Breast epithelium (tissue), 3 donors: ENCODE data around the gene TANC1.

Source experiments
- CTCF ChIP-seq, 3 donors: fragments of 450-650 bp; IDR thresholded peaks; one replicate each; pipeline ENCODE4 v1.5.1; 2016 to 2017; ENCODE audit warnings: antibody characterized with exemption in 3 of 3, mild to moderate bottlenecking in 3 of 3, moderate library complexity in 3 of 3
- POLR2A ChIP-seq: fragments of 450-650 bp; IDR thresholded peaks from one replicate; pipeline ENCODE4 v1.6.1; 2016; ENCODE audit warnings: antibody characterized with exemption, mild to moderate bottlenecking, moderate library complexity
- POLR2AphosphoS5 ChIP-seq, 3 donors: sonication (generic); formaldehyde crosslinking; IDR thresholded peaks; one replicate each; pipeline ENCODE4 v1.6.1; 2017; ENCODE audit warnings: antibody characterized with exemption in 3 of 3

- TF ChIP-seq POLR2AphosphoS5 (IDR thresholded peaks at IDR 0.05) (no peak), CTCF (IDR thresholded peaks at IDR 0.05) (no peak), POLR2A (no peak)
These were observed 298.1 kb downstream of the TANC1 start for GRCh38 chr2:159266554-159266953.
